GM21360 (cell line): Measurements from ENCODE around the gene PRKCZ.

ENCODE experiments used
- ATAC-seq: cut with Tn5 transposase; IDR thresholded peaks from one replicate; pipeline ENCODE4 v1.9.1; 2021; ENCODE audit warnings: mild to moderate bottlenecking, moderate library complexity; ENCODE audit not compliant: unreplicated experiment

The PRKCZ gene

DNA sequence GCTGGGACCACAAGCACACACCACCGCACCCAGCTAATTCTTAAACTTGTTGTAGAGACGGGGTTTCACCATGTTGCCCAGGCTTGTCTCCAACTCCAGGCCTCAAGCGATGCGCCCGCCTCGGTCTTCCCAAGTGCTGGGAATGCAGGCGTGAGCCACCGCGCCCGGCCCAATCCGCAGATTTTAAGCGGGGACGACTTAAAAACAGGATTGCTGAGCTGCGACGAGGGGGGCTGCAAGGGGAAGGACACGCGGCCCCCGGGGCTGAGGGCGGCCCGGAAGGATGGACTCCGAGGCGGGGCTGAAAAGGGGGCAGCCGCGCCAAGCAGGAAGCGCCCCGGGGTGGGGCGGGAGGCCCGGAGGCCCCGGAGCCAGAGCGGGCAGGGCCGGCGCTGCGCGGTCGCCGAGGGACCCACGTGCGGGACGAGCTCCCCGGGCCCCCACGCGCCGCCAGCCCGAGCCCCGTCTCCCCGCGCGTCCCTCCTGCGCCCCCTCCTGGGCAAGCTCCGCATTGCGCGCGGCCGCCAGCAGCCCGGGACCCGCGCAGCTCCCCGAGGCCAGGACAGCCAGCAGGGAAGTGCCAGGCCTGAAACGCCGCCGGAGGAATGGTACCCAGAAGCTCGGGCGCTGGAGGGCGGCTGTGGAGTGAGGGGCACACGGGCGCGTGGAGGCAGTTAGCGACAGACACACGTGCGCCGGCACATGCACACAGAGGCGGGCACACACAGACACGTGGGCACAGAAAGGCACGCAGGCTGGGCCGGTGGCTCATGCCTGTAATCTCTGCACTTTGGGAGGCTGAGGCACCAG, 5.5 kb upstream of the PRKCZ start:
- peak; percentile 57 for ATAC-seq

DNA sequence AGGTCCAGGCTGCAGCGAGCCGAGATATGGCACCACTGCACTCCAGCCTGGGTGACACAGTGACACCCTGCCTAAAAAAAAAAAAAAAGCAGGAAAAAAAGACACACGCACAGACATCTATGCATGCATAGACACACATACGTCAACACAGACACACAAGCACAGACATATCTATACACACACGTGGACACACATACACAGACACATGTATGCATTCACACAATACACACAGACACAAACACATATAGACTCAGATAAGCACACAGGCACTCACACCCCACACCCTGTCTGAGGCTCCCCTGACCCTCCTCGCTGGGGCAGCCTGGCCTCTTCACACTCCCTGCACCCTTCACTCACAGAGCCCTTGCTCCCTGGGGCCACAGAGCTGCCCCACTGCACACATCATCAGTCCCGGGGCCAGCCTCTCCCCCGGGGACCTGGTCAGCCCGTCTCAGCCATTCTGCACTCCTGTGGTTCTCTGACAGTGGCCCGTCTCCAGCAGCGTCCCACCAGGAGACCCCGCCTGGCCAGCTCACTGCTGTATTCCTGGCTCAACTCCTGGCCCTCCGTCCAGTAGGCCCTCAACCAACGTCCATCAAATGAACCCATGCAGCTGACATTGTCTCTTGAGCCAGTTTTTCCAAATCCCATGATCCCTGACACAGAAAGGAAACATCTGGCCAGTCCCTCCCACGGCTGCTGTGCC, 4.6 kb upstream of the PRKCZ start:
- ATAC-seq = no peak

DNA sequence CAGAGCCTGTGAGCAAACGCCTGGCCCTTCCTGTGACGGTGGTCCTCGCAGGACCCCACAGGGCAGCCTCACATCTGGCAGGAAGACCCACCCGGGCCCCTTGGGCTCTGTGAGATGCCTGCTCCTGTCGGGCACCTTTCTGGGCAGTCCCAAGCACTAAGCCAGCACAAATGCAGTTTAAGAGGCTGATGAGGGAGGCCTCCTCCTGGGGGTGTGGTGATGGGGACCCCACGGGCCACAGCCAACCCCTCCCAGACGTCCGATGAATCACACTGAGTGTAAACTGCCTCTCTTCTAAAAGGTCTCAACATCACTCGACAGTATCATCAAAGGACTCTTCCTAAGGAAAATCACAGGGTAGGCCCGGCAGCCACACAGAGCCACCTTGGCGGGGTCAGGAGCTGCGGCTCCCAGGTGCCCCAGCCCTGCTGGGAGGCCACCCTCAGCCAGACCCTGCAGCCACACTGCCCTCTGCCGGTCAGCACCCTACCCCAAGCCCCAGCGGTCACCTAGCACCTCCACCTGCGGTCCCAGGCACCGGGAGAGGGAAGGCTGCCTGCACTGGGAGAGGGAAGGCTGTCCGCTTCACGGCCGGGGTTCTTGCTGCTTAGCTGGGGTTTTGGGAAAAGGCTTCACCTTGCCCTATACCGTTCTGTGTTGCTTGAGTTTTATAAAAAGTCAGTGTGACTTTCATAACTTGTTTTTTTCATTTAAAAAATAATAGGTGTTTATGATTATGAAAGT, 3.9 kb upstream of the PRKCZ start:
- no peak for ATAC-seq

DNA sequence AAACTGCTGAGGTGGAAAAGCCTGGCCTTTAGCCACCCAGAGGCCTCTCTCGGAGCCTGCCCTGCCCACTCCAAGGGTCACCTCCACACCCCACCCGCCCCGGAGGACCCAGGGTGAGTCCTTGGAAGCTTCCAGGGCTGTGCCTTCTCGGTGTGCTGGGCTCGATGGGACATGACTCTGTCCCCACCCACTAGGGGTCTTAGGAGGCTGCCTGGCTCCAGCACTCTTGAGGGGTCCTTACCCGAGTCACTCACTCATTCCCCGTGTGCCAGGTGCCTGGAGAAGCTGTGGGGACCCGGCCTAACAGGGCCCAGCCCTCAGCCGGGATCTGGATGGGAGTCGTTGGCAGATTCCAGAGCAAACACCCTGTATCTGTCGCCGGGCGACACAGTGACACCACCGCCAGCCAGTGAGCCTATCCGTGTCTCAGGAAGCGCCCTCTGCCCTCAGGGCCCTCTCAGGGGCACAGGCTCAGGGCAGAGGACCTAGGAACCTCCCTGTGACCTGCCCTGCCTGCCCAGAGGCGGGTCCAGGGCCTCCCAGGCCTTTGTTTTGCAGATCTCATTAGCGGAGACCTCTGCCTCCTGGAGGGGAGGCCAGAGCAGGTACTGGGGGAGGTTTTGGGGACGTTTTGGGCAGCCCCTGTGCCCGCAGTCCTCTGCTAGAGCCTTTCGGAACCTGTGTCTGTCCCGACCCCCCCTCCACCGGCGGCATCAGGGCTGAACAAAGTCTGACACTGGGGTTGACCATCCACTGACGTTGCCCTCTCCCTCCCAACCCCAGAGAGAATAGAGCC, 3.1 kb upstream of the PRKCZ start:
- ATAC-seq = no peak

DNA sequence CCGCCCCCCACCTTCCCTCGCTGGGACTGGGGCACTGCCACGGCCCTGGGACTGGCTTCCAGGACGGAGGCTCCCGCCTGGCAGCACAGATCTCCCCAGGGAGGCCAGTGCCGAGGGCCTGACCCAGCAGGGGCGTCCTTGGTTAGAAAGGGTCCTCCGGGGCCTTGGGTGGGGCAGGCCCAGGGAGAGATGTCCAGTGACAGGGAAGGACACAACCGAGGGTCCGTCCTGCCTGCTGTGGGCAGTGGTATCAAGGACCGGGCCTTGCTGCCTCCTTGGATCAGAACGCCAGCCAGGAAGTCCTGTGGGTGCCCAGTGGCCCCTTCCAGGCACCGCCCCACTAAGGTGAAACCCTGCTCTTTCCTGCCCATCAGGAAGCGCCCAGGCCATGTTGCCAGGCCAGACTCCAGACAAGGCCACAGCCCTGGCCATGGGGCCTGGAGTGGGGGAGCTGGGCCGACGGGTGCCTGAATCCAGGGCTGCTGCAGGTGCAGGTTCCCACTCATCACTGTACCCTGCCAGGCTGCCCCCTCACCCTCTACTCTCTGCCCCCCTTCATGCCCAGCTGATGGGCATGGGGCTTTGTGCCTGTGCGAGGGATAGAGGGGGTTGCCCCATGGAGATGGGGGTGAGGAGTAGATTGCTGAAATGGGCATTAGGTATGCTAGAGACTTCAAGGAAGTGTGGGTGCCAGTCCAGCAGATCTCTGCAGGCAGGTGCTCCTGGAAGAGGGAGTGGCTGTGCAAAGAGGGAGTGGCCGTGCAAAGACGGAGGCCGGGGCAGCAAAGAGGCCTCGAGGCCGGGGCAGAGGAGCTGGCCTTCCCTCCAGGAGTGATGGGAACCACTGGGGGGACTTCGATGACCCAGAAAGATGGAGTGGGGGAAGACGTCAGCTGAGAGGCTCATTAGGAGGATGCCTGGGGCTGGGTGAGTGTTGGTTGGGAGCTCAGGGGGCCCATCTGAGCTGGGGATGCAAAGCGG, 2.2 kb upstream of the PRKCZ start:
- ATAC-seq = no peak

DNA sequence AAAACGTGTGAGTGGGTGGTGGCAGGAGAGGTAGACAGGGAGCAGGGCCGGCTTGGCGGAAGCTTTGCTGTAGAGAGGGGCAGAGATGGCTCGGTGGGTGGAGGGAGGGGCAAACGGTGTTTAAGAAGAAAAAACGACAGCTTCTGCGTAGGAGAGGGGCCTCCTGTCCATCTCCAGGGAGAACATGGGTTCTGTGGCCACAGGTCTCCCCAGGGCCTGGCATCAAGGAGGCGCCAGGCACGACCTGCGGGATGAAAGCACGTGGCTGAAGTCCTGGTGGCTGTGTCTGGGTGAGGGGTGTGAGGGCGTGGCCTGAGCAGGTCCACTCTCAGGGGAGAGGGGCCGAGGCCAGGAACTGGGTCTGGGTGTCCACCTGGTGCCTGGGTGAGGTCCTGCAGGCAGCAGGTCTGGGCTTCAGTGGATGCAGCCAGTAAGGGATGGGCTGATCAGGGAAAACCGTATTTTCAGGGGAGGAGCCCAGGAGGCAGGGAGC, 940 bp upstream of the PRKCZ start:
- ATAC-seq = no peak

DNA sequence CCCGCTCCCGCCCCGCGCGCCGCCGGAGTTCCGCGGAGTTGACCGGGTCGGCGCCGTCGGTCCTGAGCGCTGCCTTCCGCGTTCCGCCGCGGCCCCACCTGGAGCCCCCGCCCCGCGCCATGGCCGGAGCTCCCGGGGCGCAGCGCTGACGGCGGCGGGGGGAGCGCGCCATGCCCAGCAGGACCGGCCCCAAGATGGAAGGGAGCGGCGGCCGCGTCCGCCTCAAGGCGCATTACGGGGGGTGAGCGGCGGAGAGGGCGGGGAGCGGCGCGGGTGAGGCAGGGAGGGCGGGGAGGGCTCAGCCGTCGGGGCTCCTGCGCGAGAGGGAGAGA, 216 bp downstream of the PRKCZ start:
- peak; percentile 15 for ATAC-seq

DNA sequence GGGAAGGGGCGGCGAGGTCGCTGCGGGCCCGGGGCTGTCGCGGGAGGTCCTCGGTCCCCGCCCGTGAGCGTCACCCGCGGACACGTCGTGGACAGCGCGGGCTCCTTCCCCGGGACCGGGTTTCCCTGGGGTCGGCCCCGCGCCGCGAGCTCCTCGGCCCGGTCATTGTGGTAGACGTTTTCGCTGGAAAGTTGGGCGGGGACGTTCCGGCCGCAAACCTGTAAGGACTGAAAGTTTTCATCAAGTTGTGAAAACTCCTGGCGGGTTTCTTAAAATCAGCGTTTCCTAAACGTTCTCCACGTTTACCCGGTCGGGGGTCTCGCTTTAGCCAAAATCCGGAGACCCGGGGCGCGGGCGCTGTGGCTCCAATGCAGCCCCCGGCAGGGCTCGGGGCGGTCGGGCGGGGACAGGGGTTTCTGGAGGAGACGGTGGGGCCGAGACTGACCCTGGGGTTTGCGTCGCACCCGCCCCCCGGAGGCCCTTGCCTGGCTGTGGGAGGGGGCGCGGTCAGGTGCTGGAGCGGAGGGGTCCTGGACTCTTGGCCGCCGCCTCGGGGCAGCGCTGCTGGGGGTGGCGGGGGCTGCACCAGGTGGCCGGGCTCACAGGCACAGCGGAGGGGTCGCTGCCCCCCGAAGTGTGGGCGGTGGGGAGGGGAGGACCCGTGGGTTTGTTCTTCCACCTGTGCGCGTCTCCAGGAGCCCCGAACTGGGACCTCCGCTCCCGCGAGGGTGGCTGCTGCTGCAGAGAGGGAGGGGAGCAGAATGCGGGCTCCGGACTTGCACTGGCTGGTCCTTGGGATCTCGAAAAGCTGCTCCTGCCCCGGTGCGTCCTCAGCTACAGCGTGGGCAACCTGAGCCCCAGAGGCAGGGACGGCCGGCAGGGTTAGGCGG, 827 bp downstream of the PRKCZ start:
- ATAC-seq = no peak

DNA sequence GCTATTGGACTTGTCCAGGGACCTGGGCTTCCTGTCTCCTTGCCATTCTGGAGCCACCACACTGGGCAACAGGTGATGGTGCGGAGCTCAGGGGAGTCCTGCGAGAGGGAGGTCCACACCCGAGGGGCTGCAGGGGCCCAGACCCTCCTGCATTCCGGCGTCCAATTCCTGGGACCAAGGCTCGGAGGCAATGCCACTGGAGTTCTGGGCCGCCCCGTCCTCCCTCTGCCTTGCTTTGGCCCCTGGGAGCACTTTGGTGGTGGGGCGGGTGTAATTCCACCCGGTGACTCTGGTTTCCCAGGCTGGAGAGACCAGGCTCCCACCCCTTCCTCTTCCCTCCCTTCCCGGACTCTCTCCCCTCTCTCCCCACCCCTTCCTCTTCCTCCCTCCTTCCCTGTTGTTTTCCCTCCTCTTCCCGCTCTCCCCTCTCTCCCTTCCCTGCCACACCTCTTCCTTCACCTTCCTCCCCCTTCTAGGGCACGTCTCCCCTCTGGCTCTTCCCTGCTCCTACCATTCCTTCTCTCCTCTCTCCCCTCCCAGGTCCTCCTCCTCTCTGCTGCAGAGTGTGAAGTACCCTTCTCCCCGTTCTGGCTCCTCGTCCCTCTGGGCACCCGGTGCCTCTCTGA, 2.0 kb downstream of the PRKCZ start:
- no peak for ATAC-seq

DNA sequence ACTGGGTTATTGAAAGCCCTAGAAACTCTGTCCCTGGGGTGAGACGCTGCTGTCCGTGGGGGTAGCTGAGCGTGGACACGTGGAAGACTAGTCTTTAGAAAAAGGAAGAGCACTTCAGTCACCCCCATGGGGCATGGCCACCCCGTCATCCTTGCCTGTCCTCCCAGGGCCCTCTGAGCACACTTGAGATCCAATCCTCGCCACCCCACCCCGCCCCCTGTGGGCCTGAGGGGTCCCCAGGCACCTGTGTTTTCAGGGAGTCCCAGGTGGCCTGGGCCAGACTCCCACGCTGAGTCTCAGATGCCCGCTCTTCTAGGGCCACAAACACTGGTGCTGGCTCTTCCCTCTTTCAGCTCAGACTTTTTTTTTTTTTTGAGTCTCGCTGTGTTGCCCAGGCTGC, 2.5 kb downstream of the PRKCZ start:
- no peak for ATAC-seq

DNA sequence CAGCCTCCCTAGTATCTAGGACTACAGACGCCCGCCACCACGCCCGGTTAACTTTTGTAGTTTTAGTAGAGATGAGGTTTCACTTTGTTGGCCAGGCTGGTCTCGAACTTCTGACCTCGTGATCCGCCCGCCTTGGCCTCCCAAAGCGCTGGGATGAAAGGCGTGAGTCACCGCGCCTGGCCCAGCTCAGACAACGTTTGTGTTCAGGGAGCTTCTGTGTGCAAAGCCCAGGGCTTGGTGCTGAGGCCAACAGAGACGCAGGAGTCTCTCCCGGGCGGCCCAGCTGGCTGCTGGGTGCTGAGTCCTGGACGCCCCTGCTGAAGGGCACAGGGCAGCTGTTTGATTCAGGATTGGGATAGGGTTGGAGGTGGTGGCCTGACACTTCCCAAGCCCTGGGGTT, 3.0 kb downstream of the PRKCZ start:
- no peak for ATAC-seq

DNA sequence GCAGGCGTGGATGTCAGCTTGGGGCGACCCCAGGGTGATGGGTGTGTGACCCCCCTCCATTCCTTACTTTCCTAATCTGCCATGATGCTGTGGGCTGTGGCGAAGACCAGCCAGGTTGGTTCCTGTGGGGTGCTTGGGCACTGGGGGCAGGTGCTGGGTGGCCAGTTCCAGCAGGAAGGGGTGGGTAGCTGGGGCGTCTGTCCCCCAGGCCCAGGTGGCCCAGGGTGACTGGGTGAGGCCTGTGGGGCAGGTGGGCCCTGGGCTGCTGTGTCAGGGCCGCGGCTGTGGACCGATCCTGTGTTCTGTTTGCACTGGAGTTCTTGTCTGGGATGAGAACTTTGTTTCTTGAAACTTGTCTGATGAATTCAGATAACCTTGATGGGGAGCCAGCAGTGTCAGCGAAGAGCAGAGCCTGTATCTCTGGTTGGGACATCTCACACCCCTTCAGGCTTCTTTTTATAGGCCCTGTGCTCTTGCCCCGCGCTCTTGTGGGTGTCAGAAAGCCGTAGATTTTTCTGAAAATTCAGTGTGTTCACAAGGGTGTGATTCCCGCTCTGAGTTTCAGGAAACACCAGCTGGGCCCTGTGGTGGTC, 3.7 kb downstream of the PRKCZ start:
- ATAC-seq = no peak

DNA sequence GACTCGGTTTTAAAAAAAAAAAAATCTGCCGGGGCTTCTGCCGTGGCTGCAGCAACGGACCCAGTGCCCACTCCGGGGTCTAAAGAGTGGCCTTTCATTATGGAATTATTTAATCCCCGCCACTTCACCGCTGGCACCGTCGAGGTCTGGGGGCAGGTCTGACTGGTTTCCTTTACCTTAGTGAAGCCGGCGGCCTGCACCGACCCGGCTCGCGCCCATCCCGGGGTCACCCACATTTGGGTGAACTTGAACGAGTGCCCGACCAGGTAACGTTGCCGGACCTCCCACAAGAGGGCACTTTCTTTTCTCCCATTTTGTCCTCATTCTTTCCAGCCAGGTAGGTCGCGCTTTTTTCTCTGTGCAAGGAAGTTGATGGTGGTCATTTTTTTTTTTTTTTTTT, 4.3 kb downstream of the PRKCZ start:
- no peak for ATAC-seq

DNA sequence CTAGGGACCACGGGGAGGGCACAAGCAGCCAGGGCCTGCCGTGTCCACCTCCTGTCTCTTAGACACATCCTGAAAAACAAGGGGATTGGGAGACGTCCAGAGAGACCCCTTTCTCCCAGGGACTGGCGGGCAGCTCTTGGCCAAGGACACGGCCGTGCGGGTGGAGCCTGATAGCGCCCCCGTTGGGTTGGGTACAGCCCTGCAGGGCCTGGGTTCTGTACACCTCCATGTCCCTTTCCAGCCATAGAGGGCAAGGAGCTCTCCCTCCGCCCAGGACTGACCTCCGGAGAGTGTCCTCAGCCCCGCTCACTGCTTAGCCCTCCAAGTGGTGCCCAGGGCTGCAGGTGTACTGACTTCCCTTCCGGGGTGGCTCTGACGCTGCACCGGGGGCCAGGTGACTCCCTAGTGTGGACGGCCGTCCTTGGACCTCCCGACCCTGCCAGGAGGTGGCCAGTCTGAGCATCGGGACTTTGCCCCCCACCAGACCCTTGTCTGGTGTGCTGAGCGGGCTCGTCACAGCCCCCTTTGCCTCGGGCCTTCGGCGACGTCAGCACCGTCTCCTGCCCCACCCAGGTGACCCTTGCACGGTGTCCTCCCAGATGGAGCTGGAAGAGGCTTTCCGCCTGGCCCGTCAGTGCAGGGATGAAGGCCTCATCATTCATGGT, 5.8 kb downstream of the PRKCZ start:
- ATAC-seq = no peak

DNA sequence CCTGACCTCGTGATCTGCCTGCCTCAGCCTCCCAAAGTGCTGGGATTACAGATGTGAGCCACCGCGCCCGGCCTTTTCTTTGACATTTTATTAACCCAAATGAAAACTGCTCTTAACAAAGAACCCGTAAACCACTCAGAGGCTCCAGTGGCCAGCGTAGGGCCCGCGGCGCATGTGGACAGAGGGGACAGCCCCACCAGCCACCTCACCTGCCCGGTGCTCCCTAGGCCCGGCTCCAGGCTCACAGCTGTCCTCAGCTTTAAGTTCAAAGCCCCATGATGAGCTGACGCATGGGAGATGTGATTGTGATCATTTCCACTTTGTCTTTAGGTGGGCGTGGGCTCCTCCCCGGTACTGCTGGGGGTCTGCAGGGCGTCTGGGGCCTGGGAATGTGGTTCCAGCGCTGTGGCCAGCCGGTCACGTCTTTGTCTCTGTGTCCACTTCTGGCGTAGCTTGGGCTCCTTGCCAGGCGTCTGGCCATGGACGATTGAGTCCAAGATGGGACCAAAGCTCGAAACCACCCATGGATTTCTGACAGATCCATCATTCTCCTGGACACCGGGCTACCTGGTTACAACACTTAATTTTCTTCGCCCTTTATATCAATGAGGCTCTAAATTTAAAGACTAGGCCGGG, 6.9 kb downstream of the PRKCZ start:
- no peak for ATAC-seq

DNA sequence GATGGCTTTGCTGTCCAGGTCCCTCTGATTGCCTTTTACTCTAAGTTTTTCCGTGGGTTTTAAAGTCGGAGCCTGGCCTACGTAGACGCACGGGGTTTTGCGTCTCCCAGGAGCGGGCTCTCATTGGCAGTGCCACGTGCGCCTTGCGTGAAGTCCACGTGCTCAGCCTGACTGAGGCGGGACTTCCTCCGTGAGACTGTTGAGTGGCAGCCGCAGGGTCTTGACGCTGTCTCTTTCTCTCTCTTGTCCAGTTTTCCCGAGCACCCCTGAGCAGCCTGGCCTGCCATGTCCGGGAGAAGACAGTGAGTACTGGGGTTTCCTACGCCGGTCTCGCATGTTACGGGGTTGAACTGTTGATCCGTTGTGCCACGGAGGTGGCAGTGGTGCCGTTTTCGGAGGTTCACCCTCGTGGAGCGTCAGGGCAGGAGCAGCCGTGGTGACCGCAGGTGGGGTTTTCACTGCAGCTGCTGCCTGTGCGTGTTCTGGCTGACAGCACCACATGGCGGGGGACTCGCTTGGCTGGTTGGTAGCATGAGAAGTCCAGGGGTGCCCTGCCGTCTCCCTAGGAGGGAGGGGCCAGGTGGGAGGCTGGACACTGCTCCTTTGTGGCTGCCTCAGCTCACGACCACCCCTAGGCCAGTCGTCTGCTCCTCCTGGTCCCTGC, 9.2 kb downstream of the PRKCZ start:
- no peak for ATAC-seq
